Epithelial cell of proximal tubule (primary cell): ENCODE results near the gene SKP2. TPM values are rescaled to one million over a fixed set of nuclear protein-coding genes. Genes with fewer than 3 reads are reported as not detected.
"Not testable (repeated sequence)": the region's sequence is repeated elsewhere in the genome, so short reads cannot be mapped to it uniquely, and the experiment has no call there.

Experiments used
- DNase-seq: peaks from one replicate; pipeline ENCODE4 v3.0.0-alpha.2; 2011; ENCODE audit warnings: low read depth
- H3K4me3 ChIP-seq: 2 replicates; pipeline ENCODE4 v1.5.1; 2011; ENCODE audit warnings: low read depth, mild to moderate bottlenecking, low read length
- CTCF ChIP-seq: conservative IDR thresholded peaks from 2 replicates; pipeline ENCODE4 v1.5.1; 2012; ENCODE audit warnings: low read depth, mild to moderate bottlenecking, low read length
- total RNA-seq: library from RNA; depleted of rRNA; stranded (reverse); fragments of >200 nt; gene quantifications from 2 replicates; pipeline ENCODE4 v1.2.3, GENCODE V29; 2015

Gene SKP2
- 25.2 and 44.3 TPM in 2 replicates for total RNA-seq

- no peak for TF ChIP-seq CTCF
- DNase-seq: peak; percentile 70
Observed at GRCh38 chr5:36151434-36152323, at the start of gene SKP2, which contains the start of gene LMBRD2. SKP2 (plus strand) TSS chr5:36152111; CDS start chr5:36152263, 152 bp downstream. LMBRD2 (minus strand) TSS chr5:36151887; CDS start chr5:36143349, 8,538 bp downstream.

GRCh38 chr5:36105819-36106218, 46.1 kb upstream of the SKP2 start:
- no peak for DNase-seq
- H3K4me3 ChIP-seq: no peak overlapping the region
- TF ChIP-seq CTCF: no peak

More at GRCh38 chr5:36151434-36152323, at the start of gene SKP2, which contains the start of gene LMBRD2:
- H3K4me3 ChIP-seq: peak within 1 kb of the TSS; percentile 71

- no peak for DNase-seq
Observed at GRCh38 chr5:36108758-36109460, 43.0 kb upstream of the SKP2 start.

GRCh38 chr5:36111238-36111637, 40.7 kb upstream of the SKP2 start:
- TF ChIP-seq CTCF: no peak
- no peak for DNase-seq
- no peak overlapping the region for H3K4me3 ChIP-seq

More at GRCh38 chr5:36108758-36109460, 43.0 kb upstream of the SKP2 start:
- H3K4me3 ChIP-seq: no peak overlapping the region
- no peak for TF ChIP-seq CTCF

GRCh38 chr5:36125868-36126267, 26.0 kb upstream of the SKP2 start:
- no peak for DNase-seq
- no peak for TF ChIP-seq CTCF
- no peak overlapping the region for H3K4me3 ChIP-seq

GRCh38 chr5:36128795-36129194, 23.1 kb upstream of the SKP2 start:
- no peak for DNase-seq
- no peak overlapping the region for H3K4me3 ChIP-seq
- TF ChIP-seq CTCF: no peak

- H3K4me3 ChIP-seq, DNase-seq: not testable (repeated sequence)
Observed at GRCh38 chr5:36129666-36130065, 22.2 kb upstream of the SKP2 start.

GRCh38 chr5:36133009-36133408, 18.9 kb upstream of the SKP2 start:
- DNase-seq, H3K4me3 ChIP-seq: not testable (repeated sequence)
